C4-2B (cell line): ENCODE measurements around the gene IRF9.

Experiments
- CTCF ChIP-seq: fragments of 450-650 bp; conservative IDR thresholded peaks from 2 replicates; pipeline ENCODE4 v1.5.1; 2017; ENCODE audit warnings: mild to moderate bottlenecking
- ZFX ChIP-seq: fragments of 450-650 bp; IDR thresholded peaks from 2 replicates; pipeline ENCODE4 v1.6.1; 2017

GRCh38 chr14:24146453-24146977 lies 14.6 kb upstream of the IRF9 start, which contains the start of gene PSME2:
- TF ChIP-seq CTCF = no peak
- no peak for TF ChIP-seq ZFX
